Osteocyte (in vitro differentiated cells): ENCODE data around the gene AKT1. TPM values are rescaled to one million over a fixed set of nuclear protein-coding genes. Genes with fewer than 3 reads are reported as not detected.
A peak's percentile ranks its signal among the peaks of the same experiment; 100 is the strongest.
"Not testable (repeated sequence)": the region's sequence is repeated elsewhere in the genome, so short reads cannot be mapped to it uniquely, and the experiment has no call there.

Source experiments
- DNase-seq: peaks from one replicate; pipeline ENCODE4 v3.0.0; 2021; ENCODE audit warnings: mixed read lengths; ENCODE audit not compliant: unreplicated experiment; ENCODE audit errors: extremely low spot score
- H3K27ac Mint-ChIP-seq: one replicate; pipeline ENCODE4 v1.8.0; 2021; ENCODE audit warnings: mild to moderate bottlenecking, mixed read lengths; ENCODE audit not compliant: unreplicated experiment
- H3K27me3 Mint-ChIP-seq: one replicate; pipeline ENCODE4 v1.8.0; 2021; ENCODE audit warnings: mixed read lengths; ENCODE audit not compliant: unreplicated experiment
- H3K36me3 Mint-ChIP-seq: one replicate; pipeline ENCODE4 v1.8.0; 2021; ENCODE audit warnings: mixed read lengths; ENCODE audit not compliant: unreplicated experiment
- H3K4me1 Mint-ChIP-seq: one replicate; pipeline ENCODE4 v1.8.0; 2021; ENCODE audit warnings: mixed read lengths; ENCODE audit not compliant: unreplicated experiment
- H3K4me3 Mint-ChIP-seq: one replicate; pipeline ENCODE4 v1.8.0; 2021; ENCODE audit warnings: mild to moderate bottlenecking, moderate library complexity, mixed read lengths; ENCODE audit not compliant: unreplicated experiment
- H3K9me3 Mint-ChIP-seq: one replicate; pipeline ENCODE4 v1.8.0; 2021; ENCODE audit warnings: mixed read lengths; ENCODE audit not compliant: unreplicated experiment
- total RNA-seq: library from RNA; stranded (reverse); gene quantifications from 2 replicates; pipeline ENCODE4 v1.2.1, GENCODE V29; 2021
- TF ChIP-seq, protein P1 (sequence below): fragments of 200-600 bp; sonication (generic); IDR thresholded peaks from 2 replicates; pipeline ENCODE4 v1.5.0; 2021; ENCODE audit warnings: antibody characterized with exemption, mild to moderate bottlenecking, moderate library complexity

AKT1 gene
- total RNA-seq, 1 donor from 2014 or later: 157 TPM

DNA sequence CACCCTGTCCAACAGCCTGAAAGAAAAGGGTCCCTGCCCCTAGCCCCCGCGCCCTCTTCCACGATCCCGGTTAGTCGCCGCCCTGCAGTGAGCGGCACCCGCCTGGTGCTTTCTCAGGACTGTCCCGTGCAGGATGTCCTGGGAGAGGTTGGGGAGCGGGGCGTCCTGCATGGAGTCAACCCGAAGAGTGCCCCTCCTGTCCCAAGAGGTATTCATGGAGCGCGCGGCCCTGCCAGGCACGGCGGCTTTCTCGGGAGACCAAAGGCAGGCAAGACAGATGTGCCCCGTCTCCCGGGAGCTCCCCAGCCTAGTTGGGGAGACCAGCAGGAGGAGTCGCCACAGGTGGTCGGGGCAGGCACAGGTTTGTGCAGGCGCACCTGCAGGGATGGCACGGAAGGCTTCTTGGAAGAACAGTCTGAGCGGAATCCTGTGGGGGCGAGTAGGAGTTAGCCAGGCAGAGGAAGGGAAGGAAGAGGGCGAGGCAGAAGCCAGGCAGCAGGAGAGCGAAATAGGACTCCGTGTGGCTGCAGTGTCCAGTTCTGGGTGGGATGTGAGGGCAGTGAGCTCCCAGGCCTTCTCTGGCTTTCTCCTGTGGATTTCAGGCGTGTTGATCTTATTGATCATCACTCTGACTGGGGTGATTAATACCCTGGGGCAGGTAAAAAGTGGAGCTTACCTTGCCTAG lies 41.9 kb downstream of the AKT1 start:
- DNase-seq: no peak
- Mint-ChIP-seq H3K9me3 (no peaks in the 10 kb centered on the region), H3K36me3 (peaks cover 4% of the 10 kb centered on the region), H3K27me3 (no peaks in the 10 kb centered on the region), H3K27ac (peak overlapping the region; percentile 72), H3K4me3 (peak overlapping the region; percentile 90), H3K4me1 (peaks cover 39% of the 10 kb centered on the region)
- TF ChIP-seq, protein P1, sequence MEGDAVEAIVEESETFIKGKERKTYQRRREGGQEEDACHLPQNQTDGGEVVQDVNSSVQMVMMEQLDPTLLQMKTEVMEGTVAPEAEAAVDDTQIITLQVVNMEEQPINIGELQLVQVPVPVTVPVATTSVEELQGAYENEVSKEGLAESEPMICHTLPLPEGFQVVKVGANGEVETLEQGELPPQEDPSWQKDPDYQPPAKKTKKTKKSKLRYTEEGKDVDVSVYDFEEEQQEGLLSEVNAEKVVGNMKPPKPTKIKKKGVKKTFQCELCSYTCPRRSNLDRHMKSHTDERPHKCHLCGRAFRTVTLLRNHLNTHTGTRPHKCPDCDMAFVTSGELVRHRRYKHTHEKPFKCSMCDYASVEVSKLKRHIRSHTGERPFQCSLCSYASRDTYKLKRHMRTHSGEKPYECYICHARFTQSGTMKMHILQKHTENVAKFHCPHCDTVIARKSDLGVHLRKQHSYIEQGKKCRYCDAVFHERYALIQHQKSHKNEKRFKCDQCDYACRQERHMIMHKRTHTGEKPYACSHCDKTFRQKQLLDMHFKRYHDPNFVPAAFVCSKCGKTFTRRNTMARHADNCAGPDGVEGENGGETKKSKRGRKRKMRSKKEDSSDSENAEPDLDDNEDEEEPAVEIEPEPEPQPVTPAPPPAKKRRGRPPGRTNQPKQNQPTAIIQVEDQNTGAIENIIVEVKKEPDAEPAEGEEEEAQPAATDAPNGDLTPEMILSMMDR: no peak

DNA sequence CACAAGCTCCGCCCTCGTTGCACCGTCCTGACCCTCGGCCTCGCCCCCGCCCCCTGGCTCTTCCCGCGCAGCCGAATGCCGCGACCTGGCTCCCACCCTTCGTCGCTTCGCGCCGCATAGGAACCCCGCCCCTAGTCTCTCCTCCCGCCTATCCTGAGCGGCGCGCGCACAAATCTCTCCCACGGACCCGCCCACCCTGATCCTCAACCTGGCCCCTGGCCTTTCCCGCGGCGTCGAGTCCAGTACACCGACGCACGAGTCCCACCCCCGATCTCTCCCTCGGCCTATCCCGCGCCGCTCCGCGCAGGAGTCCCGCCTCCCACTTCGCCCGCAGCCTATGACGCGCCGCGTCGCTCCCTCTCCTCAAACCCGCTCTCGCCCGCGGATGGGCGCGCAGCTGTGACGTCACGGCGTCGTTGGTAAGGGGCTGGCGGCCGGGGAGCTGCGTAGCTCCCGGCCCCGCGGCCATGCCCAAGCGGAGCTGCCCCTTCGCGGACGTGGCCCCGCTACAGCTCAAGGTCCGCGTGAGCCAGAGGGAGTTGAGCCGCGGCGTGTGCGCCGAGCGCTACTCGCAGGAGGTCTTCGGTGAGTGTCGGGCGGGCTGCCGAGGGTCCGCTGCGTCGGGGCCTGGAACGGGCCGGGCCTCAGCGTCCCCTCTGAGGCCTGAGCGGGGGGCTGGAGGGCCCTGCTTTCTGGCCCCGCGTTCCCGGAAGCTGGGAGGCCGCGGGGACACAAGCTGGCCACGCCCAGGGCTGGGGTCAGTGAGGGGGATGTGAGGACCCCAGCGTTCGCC lies 42.6 kb downstream of the AKT1 start, which contains the start of gene SIVA1:
SIVA1 (plus strand) TSS at position 413 of the 793 bp plus-strand sequence; CDS start at position 468, 55 bp downstream.
- peaks cover 47% of the 10 kb centered on the region for H3K4me1 Mint-ChIP-seq
- DNase-seq: peak; percentile 100

DNA sequence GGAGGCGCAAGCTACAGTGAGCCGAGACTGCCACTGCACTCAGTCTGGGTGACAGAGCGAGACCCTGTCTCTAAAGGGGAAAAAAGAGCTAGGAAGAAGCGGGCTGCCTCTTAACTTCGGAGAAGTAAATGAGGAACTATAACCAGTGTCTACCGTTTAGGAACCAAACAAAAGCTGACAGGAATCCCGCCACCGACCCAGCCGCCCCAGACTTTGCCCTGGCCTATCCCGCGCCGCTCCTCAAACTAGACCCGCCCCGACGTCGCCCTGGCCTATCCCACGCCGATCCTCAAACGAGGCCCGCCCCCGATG lies 43.2 kb downstream of the AKT1 start:
- H3K27ac Mint-ChIP-seq: peak overlapping the region; percentile 97
- H3K36me3 Mint-ChIP-seq: peaks cover 4% of the 10 kb centered on the region
- H3K4me1 Mint-ChIP-seq: peaks cover 52% of the 10 kb centered on the region
- TF ChIP-seq, protein P1: no peak
- peak overlapping the region; percentile 90 for H3K4me3 Mint-ChIP-seq
- no peaks in the 10 kb centered on the region for H3K27me3 Mint-ChIP-seq
- H3K9me3 Mint-ChIP-seq: no peaks in the 10 kb centered on the region
- no peak for DNase-seq

More for the DNA sequence above, 42.6 kb downstream of the AKT1 start, which contains the start of gene SIVA1:
- peak within 1 kb of the TSS; percentile 90 for H3K4me3 Mint-ChIP-seq
- H3K27ac Mint-ChIP-seq: peak within 1 kb of the TSS; percentile 97
- peaks cover 4% of the 10 kb centered on the region for H3K36me3 Mint-ChIP-seq
- no peaks in the 10 kb centered on the region for H3K9me3 Mint-ChIP-seq
- no peaks in the 10 kb centered on the region for H3K27me3 Mint-ChIP-seq
- TF ChIP-seq, protein P1: no peak

DNA sequence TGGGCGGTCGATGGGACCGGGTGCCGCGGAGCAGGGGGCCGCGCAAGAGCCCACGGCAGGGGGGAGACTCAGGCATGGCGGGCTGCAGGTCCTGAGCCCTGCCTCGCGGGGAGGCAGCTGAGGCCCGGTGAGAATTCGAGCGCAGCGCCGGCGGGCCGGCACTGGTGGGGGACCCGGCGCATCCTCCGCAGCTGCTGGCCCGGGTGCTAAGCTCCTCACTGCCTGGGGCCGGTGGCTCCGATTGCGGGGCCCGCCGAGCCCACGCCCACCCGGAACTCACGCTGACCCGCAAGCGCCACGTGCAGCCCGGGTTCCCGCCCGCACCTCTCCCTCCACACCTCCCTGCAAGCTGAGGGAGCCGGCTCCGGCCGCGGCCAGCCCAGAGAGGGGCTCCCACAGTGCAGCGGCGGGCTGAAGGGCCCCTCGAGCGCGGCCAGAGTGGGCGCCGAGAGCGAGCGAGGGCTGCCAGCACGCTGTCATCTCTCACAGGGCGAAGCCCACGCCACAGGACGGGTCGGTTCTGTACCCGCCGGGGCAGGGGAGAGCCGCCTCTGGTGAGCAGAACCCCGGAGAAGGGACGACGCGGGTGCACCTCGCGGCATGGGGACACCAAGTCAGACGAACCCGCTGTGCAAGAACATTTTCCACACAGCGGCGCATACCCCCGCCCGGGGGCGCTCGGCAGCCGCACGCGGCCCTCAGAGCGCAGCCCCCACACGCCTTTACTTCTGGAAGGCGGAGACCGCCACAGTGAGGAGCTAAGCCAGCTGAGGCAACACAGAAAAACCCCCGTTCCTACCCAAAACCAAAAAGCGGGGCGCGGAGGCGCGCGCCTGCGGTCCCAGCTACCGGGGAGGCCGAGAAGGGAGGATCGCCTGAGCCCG lies 43.8 kb downstream of the AKT1 start:
- Mint-ChIP-seq H3K4me3 (peak overlapping the region; percentile 90), H3K4me1 (peaks cover 56% of the 10 kb centered on the region), H3K9me3 (no peaks in the 10 kb centered on the region), H3K36me3 (peaks cover 4% of the 10 kb centered on the region), H3K27ac (no peak overlapping the region), H3K27me3 (no peaks in the 10 kb centered on the region)
- DNase-seq: no peak
- TF ChIP-seq, protein P1: no peak

DNA sequence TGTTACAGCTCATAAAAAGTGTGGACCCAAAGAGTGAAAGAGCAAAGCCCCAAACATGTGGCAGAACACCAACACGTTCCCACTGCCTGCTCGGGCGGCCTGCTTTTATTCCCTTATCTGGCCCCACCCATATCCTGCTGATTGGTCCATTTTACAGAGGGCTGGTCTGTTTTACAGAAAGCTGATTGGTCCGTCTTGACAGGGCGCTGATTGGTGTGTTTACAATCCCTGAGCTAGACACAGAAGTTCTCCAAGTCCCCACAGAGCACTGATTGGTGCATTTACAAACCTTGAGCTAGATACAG lies 44.8 kb downstream of the AKT1 start:
- not testable (repeated sequence) for DNase-seq, H3K9me3 Mint-ChIP-seq, H3K27me3 Mint-ChIP-seq, H3K36me3 Mint-ChIP-seq, H3K4me3 Mint-ChIP-seq
- H3K4me1 Mint-ChIP-seq: peaks cover 59% of the 10 kb centered on the region
- peak overlapping the region; percentile 92 for H3K27ac Mint-ChIP-seq
